Esophagus muscularis mucosa (tissue), 4 donors: ENCODE measurements around the gene GNAI1. TPM values are rescaled to one million over a fixed set of nuclear protein-coding genes. Genes with fewer than 3 reads are reported as not detected.

Experiments used
- DNase-seq: peaks from one replicate; pipeline ENCODE4 v3.0.0-alpha.2; 2017; ENCODE audit errors: extremely low spot score
- H3K27ac ChIP-seq, 4 donors: fragments of 200-600 bp; sonication (generic); replicated peaks in 1 of 4; 1 replicate in 3 of 4; 2 replicates in 1 of 4; pipeline ENCODE4 v1.5.1; 2016 to 2019; ENCODE audit warnings: mild to moderate bottlenecking in 1 of 4
- H3K27me3 ChIP-seq, 4 donors: fragments of 200-600 bp; sonication (generic); one replicate each; pipeline versions ENCODE4 v1.5.1 to v1.6.0; 2016 to 2019
- H3K36me3 ChIP-seq, 4 donors: fragments of 200-600 bp; sonication (generic); one replicate each; pipeline ENCODE4 v1.5.1; 2016 to 2019
- H3K4me1 ChIP-seq, 4 donors: fragments of 200-600 bp; sonication (generic); one replicate each; pipeline ENCODE4 v1.5.1; 2016 to 2019
- H3K4me3 ChIP-seq, 4 donors: fragments of 200-600 bp; sonication (generic); 1 replicate in 2 of 4; 2 replicates in 2 of 4; pipeline ENCODE4 v1.5.1; 2016 to 2019; ENCODE audit warnings: mild to moderate bottlenecking in 4 of 4, moderate library complexity in 1 of 4
- H3K9me3 ChIP-seq, 4 donors: fragments of 200-600 bp; sonication (generic); 1 replicate in 3 of 4; 2 replicates in 1 of 4; pipeline ENCODE4 v1.5.1; 2016 to 2019
- CTCF ChIP-seq, 3 experiments: fragments of 200-600 bp in 2 of 3; fragments of 450-650 bp in 1 of 3; sonication (generic) in 2 of 3; IDR thresholded peaks; one replicate each; pipeline ENCODE4 v1.5.1; 2017 to 2019; ENCODE audit warnings: antibody characterized with exemption in 3 of 3, mild to moderate bottlenecking in 2 of 3, moderate library complexity in 1 of 3
- EP300 ChIP-seq: sonication (generic); formaldehyde crosslinking; IDR thresholded peaks from one replicate; pipeline ENCODE4 v1.6.1; 2017; ENCODE audit warnings: antibody characterized with exemption
- POLR2A ChIP-seq: fragments of 450-650 bp; IDR thresholded peaks from one replicate; pipeline ENCODE4 v1.6.1; 2017; ENCODE audit warnings: antibody characterized with exemption, moderate library complexity, mild to moderate bottlenecking, low read depth
- POLR2AphosphoS5 ChIP-seq, 2 donors: sonication (generic); formaldehyde crosslinking; IDR thresholded peaks; one replicate each; pipeline ENCODE4 v1.6.1; 2017; ENCODE audit warnings: antibody characterized with exemption in 2 of 2
- WGBS: methylation state at CpG from one replicate; pipeline ENCODE4 v1.1.5; 2018; 5-methylcytosine and 5-hydroxymethylcytosine counted together
- intact Hi-C: fragments of 100-400 bp; cut with DNase I; formaldehyde crosslinking; loops from one replicate; pipeline ENCODE4 v1.15.1; 2023
- total RNA-seq, 4 donors: library from RNA; depleted of rRNA; stranded (reverse); fragments of >200 nt; gene quantifications; one replicate each; pipeline versions ENCODE4 v1.1.0 to v1.2.1, GENCODE V29; 2016

Gene GNAI1
- total RNA-seq, 4 donors from 2014 or later = 61.0 to 141 (median 75.5) TPM

GRCh38 chr7:80210400-80210799, 75.8 kb downstream of the GNAI1 start:
- peaks cover 0 to 25% (median 12%) of the 10 kb centered on the region in 4 donors for H3K4me1 ChIP-seq
- intact Hi-C loops = loop anchor here (10.0 kb wide), 1 partner anchor 76 kb away; the partner anchor contains the start of gene GNAI1
- H3K9me3 ChIP-seq = no peaks in the 10 kb centered on the region
- H3K36me3 ChIP-seq = peaks cover 4 to 51% (median 29%) of the 10 kb centered on the region in 4 donors
- WGBS = 49% methylated on average over 3 of the region's 3 CpGs
- no peak overlapping the region for H3K4me3 ChIP-seq
- TF ChIP-seq POLR2A = no peak
- TF ChIP-seq EP300 = no peak
- TF ChIP-seq CTCF (IDR thresholded peaks at IDR 0.05) = no peak
- no peak for TF ChIP-seq POLR2AphosphoS5 (IDR thresholded peaks at IDR 0.05)
- DNase-seq = no peak
- no peaks in the 10 kb centered on the region for H3K27me3 ChIP-seq
- H3K27ac ChIP-seq = no peak overlapping the region

- DNase-seq = no peak
- no peaks in the 10 kb centered on the region for H3K9me3 ChIP-seq
- TF ChIP-seq POLR2A (no peak), CTCF (IDR thresholded peaks at IDR 0.05) (no peak), EP300 (no peak), POLR2AphosphoS5 (IDR thresholded peaks at IDR 0.05) (no peak)
- WGBS = 94% methylated on average over 4 of the region's 4 CpGs
- H3K36me3 ChIP-seq = peaks cover 4 to 46% (median 31%) of the 10 kb centered on the region in 4 donors
- H3K4me3 ChIP-seq = no peak overlapping the region
- peaks cover 0 to 20% (median 8%) of the 10 kb centered on the region in 4 donors for H3K4me1 ChIP-seq
- H3K27ac ChIP-seq = no peak overlapping the region
- no peaks in the 10 kb centered on the region for H3K27me3 ChIP-seq
- intact Hi-C loops = loop anchor here (10.0 kb wide), 1 partner anchor 79 kb away; the partner anchor contains the start of gene GNAI1
Measured at GRCh38 chr7:80213814-80214213, 79.2 kb downstream of the GNAI1 start.

GRCh38 chr7:80215734-80216133, 81.1 kb downstream of the GNAI1 start:
- no peaks in the 10 kb centered on the region for H3K27me3 ChIP-seq
- H3K36me3 ChIP-seq = peaks cover 4 to 49% (median 32%) of the 10 kb centered on the region in 4 donors
- no peak overlapping the region for H3K27ac ChIP-seq
- 85% methylated on average over 3 of the region's 3 CpGs for WGBS
- no peaks in the 10 kb centered on the region for H3K9me3 ChIP-seq
- no peak for DNase-seq
- no peak for TF ChIP-seq POLR2AphosphoS5 (IDR thresholded peaks at IDR 0.05)
- no peak for TF ChIP-seq CTCF (IDR thresholded peaks at IDR 0.05)
- no peak for TF ChIP-seq POLR2A
- no peak for TF ChIP-seq EP300
- intact Hi-C loops = loop anchor here (10.0 kb wide), 1 partner anchor 81 kb away; the partner anchor contains the start of gene GNAI1
- H3K4me1 ChIP-seq = peaks cover 0 to 9% (median 7%) of the 10 kb centered on the region in 4 donors
- H3K4me3 ChIP-seq = no peak overlapping the region

GRCh38 chr7:80216996-80217842, 82.6 kb downstream of the GNAI1 start:
- TF ChIP-seq CTCF (IDR thresholded peaks at IDR 0.05) (no peak), POLR2A (no peak), POLR2AphosphoS5 (IDR thresholded peaks at IDR 0.05) (no peak), EP300 (no peak)
- no peak overlapping the region for H3K4me3 ChIP-seq
- no peak for DNase-seq
- peaks cover 0 to 34% (median 21%) of the 10 kb centered on the region in 4 donors for H3K36me3 ChIP-seq
- intact Hi-C loops = loop anchor here (10.0 kb wide), 1 partner anchor 82 kb away; the partner anchor contains the start of gene GNAI1
- 96% methylated on average over 2 of the region's 2 CpGs for WGBS
- no peak overlapping the region for H3K27ac ChIP-seq
- no peaks in the 10 kb centered on the region for H3K9me3 ChIP-seq
- no peaks in the 10 kb centered on the region for H3K27me3 ChIP-seq
- peaks cover 0 to 19% (median 8%) of the 10 kb centered on the region in 4 donors for H3K4me1 ChIP-seq
